DMS79 (cell line): ENCODE measurements around the gene MAX.
"Not testable (repeated sequence)": the region's sequence is repeated elsewhere in the genome, so short reads cannot be mapped to it uniquely, and the experiment has no call there.

Experiments used
- DNase-seq: peaks from one replicate; lab custom pipeline; 2025; lab: John Stamatoyannopoulos, UW

Gene MAX

GRCh38 chr14:65034021-65034420 lies 68.3 kb downstream of the MAX start:
- DNase-seq = no peak

GRCh38 chr14:65033181-65033580 lies 69.1 kb downstream of the MAX start:
- no peak for DNase-seq

- no peak for DNase-seq
Observed at GRCh38 chr14:65032319-65032718, 70.0 kb downstream of the MAX start.

- DNase-seq = not testable (repeated sequence)
Observed at GRCh38 chr14:65031321-65031720, 71.0 kb downstream of the MAX start.

- DNase-seq = no peak
Observed at GRCh38 chr14:65028937-65029336, 73.4 kb downstream of the MAX start.

GRCh38 chr14:65027127-65027799 lies 75.1 kb downstream of the MAX start:
- DNase-seq = no peak

- peak; percentile 46 for DNase-seq
Observed at GRCh38 chr14:65026526-65026925, 75.8 kb downstream of the MAX start.

- no peak for DNase-seq
Observed at GRCh38 chr14:65025818-65026217, 76.5 kb downstream of the MAX start.
